ENCODE data around the gene PPP2CA.

GRCh38 chr5:134258896-134259295 is 33.0 kb upstream of the PPP2CA start:
- TF ChIP-seq CTCF (IDR thresholded peaks at IDR 0.05) (no peak), ZFX (IDR thresholded peaks at IDR 0.05; ENCODE audit: borderline replicate concordance) (no peak)

All from 22Rv1 (cell line).